Uterus (tissue), 4 donors: ENCODE results near the gene ALOX15B. TPM values are rescaled to one million over a fixed set of nuclear protein-coding genes. Genes with fewer than 3 reads are reported as not detected.

Experiments
- DNase-seq, 2 donors: peaks; one replicate each; pipeline ENCODE4 v3.0.0-alpha.2; 2019 to 2020
- H3K27ac ChIP-seq, 2 donors: fragments of 200-600 bp; sonication (generic); 1 replicate in 1 of 2; 2 replicates in 1 of 2; pipeline ENCODE4 v1.5.1; 2016 to 2018
- H3K27me3 ChIP-seq, 2 donors: fragments of 200-600 bp; sonication (generic); one replicate each; pipeline ENCODE4 v1.5.1; 2018 to 2019; ENCODE audit warnings: control low read depth in 1 of 2
- H3K36me3 ChIP-seq, 2 donors: fragments of 200-600 bp; sonication (generic); one replicate each; pipeline ENCODE4 v1.5.1; 2019; ENCODE audit warnings: control low read depth in 1 of 2
- H3K4me1 ChIP-seq, 2 donors: fragments of 200-600 bp; sonication (generic); one replicate each; pipeline ENCODE4 v1.5.1; 2018 to 2019; ENCODE audit warnings: control low read depth in 1 of 2
- H3K4me3 ChIP-seq, 2 donors: fragments of 200-600 bp; sonication (generic); 1 replicate in 1 of 2; 2 replicates in 1 of 2; pipeline ENCODE4 v1.5.1; 2018 to 2019; ENCODE audit warnings: mild to moderate bottlenecking in 1 of 2
- H3K9me3 ChIP-seq, 2 donors: fragments of 200-600 bp; sonication (generic); one replicate each; pipeline ENCODE4 v1.5.1; 2019; ENCODE audit warnings: control low read depth in 1 of 2
- POLR2A ChIP-seq, 2 donors: fragments of 450-650 bp; IDR thresholded peaks; one replicate each; pipeline ENCODE4 v1.6.1; 2016; ENCODE audit warnings: antibody characterized with exemption in 2 of 2, mild to moderate bottlenecking in 1 of 2, moderate library complexity in 1 of 2
- intact Hi-C: fragments of 100-400 bp; cut with DNase I; formaldehyde crosslinking; loops from one replicate; pipeline ENCODE4 v1.15.1; 2023; ENCODE audit warnings: low total_unique reads
- total RNA-seq, 4 donors: library from RNA; depleted of rRNA in 3 of 4; stranded (reverse); fragments of >200 nt in 3 of 4; gene quantifications; one replicate each; pipeline versions ENCODE4 v1.1.0 to v1.2.4, GENCODE V29; 2014 to 2023
- TF ChIP-seq, protein P1 (sequence below), 4 experiments: fragments of 200-600 bp in 2 of 4; fragments of 450-650 bp in 2 of 4; sonication (generic) in 2 of 4; IDR thresholded peaks; one replicate each; pipeline ENCODE4 v1.5.1; 2016 to 2019; ENCODE audit warnings: antibody characterized with exemption in 4 of 4, mild to moderate bottlenecking in 2 of 4, moderate library complexity in 1 of 4
- donor health status: DM: yes; HTN: yes; CAD: no.

Gene ALOX15B
- total RNA-seq, 4 donors from 2014 or later, result 0.14 to 1.5 (median 0.24) TPM; not detected in 1

DNA sequence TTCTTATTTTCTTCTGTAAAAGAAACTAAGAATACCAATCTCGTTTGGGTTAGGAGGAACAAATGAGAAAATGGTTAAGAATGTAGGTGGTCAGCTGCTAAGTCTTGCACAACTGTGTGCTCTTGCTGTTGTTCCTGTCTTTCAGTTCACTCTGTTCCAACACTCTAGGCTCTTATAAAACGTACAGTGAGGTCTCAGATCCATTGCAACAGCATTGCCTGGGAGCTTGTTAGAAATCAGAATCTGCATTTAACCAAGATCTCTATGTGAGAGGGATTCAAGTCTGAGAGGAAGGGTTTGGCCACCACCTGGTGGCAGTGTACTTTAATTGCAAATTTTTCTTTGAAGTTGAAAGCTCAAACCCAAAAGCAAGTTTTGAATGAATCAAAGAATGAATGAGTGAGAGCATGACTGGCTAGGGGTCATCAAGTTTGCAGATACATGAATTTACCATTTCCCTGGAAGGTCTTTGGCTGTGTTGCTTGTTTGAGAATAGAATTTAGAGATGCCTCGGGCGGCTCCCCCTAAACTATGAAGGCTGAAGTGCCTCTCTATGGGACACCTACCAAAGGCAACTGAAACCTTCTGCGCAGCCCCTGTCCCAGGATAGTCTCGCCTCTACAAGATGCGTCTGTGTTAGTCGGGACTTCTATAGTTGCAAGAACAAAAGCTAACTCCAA, 2.5 kb downstream of the ALOX15B start:
- intact Hi-C loops, result no loop called here
- no peak overlapping the region for H3K4me3 ChIP-seq
- no peak for TF ChIP-seq POLR2A (IDR thresholded peaks at IDR 0.05)
- TF ChIP-seq, protein P1, sequence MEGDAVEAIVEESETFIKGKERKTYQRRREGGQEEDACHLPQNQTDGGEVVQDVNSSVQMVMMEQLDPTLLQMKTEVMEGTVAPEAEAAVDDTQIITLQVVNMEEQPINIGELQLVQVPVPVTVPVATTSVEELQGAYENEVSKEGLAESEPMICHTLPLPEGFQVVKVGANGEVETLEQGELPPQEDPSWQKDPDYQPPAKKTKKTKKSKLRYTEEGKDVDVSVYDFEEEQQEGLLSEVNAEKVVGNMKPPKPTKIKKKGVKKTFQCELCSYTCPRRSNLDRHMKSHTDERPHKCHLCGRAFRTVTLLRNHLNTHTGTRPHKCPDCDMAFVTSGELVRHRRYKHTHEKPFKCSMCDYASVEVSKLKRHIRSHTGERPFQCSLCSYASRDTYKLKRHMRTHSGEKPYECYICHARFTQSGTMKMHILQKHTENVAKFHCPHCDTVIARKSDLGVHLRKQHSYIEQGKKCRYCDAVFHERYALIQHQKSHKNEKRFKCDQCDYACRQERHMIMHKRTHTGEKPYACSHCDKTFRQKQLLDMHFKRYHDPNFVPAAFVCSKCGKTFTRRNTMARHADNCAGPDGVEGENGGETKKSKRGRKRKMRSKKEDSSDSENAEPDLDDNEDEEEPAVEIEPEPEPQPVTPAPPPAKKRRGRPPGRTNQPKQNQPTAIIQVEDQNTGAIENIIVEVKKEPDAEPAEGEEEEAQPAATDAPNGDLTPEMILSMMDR (IDR thresholded peaks at IDR 0.05), result peak in 2 of 4 experiments; percentile 24 to 40
- no peaks in the 10 kb centered on the region for H3K9me3 ChIP-seq
- no peak for DNase-seq
- H3K27ac ChIP-seq, result no peak overlapping the region
- H3K4me1 ChIP-seq, result no peaks in the 10 kb centered on the region
- peaks cover 0 to 9% of the 10 kb centered on the region in 2 donors for H3K27me3 ChIP-seq
- H3K36me3 ChIP-seq, result no peaks in the 10 kb centered on the region

DNA sequence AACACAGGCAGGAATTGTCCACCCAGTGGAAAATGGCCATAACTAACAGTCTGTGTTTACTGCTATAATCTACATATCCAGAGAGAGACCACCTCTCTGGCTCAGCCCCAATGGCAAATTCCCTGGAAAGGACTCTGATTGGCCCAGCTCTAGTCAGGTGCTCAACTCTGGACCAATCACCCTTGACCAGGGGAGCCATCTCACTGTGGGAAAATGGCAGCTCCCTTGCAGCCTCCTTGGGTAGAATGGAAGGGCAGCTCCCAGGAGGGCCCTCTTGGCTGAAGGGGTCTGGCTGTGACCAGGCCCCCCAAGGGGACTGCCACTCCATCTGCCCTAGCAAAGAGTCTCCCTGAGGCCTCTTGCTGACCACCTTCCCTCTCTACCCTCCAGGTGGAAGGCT, 3.1 kb downstream of the ALOX15B start:
- no peak for DNase-seq
- no peaks in the 10 kb centered on the region for H3K36me3 ChIP-seq
- TF ChIP-seq, protein P1 (IDR thresholded peaks at IDR 0.05), result no peak
- TF ChIP-seq POLR2A (IDR thresholded peaks at IDR 0.05), result no peak
- no peaks in the 10 kb centered on the region for H3K9me3 ChIP-seq
- intact Hi-C loops, result no loop called here
- H3K4me1 ChIP-seq, result no peaks in the 10 kb centered on the region
- peaks cover 0 to 9% of the 10 kb centered on the region in 2 donors for H3K27me3 ChIP-seq
- H3K27ac ChIP-seq, result no peak overlapping the region
- H3K4me3 ChIP-seq, result no peak overlapping the region

DNA sequence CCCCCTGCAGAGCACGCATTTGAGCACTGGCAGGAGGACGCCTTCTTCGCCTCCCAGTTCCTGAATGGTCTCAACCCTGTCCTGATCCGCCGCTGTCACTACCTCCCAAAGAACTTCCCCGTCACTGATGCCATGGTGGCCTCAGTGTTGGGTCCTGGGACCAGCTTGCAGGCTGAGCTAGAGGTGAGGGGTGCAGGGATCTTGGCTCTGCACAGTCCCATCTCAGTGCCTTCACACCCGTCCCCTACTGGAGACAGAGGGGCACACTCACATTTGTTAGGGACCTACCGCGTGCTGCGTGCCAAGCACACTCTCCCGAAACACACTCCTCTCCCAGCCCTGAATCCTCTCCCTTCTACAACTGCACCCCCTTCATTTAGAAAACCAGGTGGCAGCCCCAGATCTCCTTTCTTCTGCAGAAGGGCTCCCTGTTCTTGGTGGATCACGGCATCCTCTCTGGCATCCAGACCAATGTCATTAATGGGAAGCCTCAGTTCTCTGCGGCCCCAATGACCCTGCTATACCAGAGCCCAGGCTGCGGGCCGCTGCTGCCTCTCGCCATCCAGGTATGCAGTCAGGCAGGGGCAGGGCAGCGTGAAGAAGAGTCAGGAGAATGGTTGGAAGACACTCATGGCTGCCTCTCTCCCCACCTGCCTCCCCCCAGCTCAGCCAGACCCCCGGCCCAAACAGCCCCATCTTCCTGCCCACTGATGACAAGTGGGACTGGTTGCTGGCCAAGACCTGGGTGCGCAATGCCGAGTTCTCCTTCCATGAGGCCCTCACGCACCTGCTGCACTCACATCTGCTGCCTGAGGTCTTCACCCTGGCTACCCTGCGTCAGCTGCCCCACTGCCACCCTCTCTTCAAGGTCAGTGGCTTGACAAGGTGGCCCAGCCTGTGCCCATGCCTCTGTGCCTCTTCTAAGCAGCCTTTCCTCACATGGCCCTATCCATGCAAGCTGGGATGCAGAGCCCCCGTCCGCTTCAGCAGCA, 6.3 kb downstream of the ALOX15B start:
- Histone ChIP-seq H3K4me1 (no peaks in the 10 kb centered on the region), H3K9me3 (no peaks in the 10 kb centered on the region), H3K27me3 (no peaks in the 10 kb centered on the region), H3K27ac (no peak overlapping the region), H3K4me3 (no peak overlapping the region), H3K36me3 (no peaks in the 10 kb centered on the region)
- intact Hi-C loops, result no loop called here
- no peak for TF ChIP-seq POLR2A (IDR thresholded peaks at IDR 0.05)
- TF ChIP-seq, protein P1 (IDR thresholded peaks at IDR 0.05), result no peak
- DNase-seq, result no peak

DNA sequence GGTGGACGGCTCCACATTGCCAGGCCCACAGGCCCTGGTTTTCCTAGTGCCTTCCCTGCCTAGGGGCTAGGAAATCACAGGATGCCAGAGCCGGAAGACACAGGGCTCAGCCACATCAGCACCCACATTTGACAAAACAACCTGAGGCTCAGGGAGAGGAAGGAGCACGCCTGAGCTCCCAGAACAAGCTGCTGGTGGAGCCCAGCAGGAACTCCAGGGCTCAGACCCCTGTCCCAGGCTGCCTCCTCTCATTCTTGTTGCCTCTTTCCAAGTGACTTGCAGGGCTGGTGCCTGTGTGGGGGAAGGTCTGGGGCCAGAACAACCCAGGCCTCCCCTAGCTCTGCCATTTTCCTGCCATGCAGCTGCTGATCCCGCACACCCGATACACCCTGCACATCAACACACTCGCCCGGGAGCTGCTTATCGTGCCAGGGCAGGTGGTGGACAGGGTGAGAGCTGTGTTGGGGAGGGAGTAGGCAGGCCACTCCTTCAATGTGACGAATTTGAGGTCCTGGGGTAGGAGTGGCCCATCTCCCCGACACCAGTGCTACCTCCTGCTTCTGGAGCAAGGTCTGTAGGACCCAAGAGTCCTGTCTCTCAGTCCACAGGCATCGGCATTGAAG, 7.6 kb downstream of the ALOX15B start:
- no peak overlapping the region for H3K4me3 ChIP-seq
- intact Hi-C loops, result no loop called here
- H3K27ac ChIP-seq, result no peak overlapping the region
- H3K4me1 ChIP-seq, result no peaks in the 10 kb centered on the region
- H3K27me3 ChIP-seq, result no peaks in the 10 kb centered on the region
- TF ChIP-seq, protein P1 (IDR thresholded peaks at IDR 0.05), result no peak
- no peak for TF ChIP-seq POLR2A (IDR thresholded peaks at IDR 0.05)
- DNase-seq, result no peak
- H3K36me3 ChIP-seq, result no peaks in the 10 kb centered on the region
- no peaks in the 10 kb centered on the region for H3K9me3 ChIP-seq
